ACC112 (cell line): ENCODE results near the gene KICS2.

Source experiments
- H2AFZ ChIP-seq: fragments of 200-600 bp; sonication (generic); one replicate; pipeline ENCODE4 v1.6.0; 2017; ENCODE audit warnings: antibody characterized with exemption, low read length; ENCODE audit not compliant: unreplicated experiment
- H3K27ac ChIP-seq: fragments of 200-600 bp; sonication (generic); 2 replicates; pipeline ENCODE4 v1.5.1; 2014; ENCODE audit warnings: low read depth, mild to moderate bottlenecking, antibody characterized with exemption, low read length, moderate library complexity
- H3K27me3 ChIP-seq: fragments of 200-600 bp; sonication (generic); 2 replicates; pipeline ENCODE4 v1.6.1; 2014; ENCODE audit warnings: mild to moderate bottlenecking, antibody characterized with exemption, low read length, moderate library complexity, mixed read lengths; ENCODE audit not compliant: insufficient read depth
- H3K36me3 ChIP-seq: fragments of 200-600 bp; sonication (generic); 2 replicates; pipeline ENCODE4 v1.6.1; 2016; ENCODE audit warnings: mild to moderate bottlenecking, antibody characterized with exemption, low read length, moderate library complexity, mixed read lengths; ENCODE audit not compliant: insufficient read depth
- H3K4me1 ChIP-seq: fragments of 200-600 bp; sonication (generic); one replicate; pipeline ENCODE4 v1.6.1; 2016; ENCODE audit warnings: low read length, mixed read lengths; ENCODE audit not compliant: insufficient read depth, unreplicated experiment, control insufficient read depth
- H3K4me3 ChIP-seq: fragments of 200-600 bp; sonication (generic); 2 replicates; pipeline ENCODE4 v1.5.1; 2014; ENCODE audit warnings: mild to moderate bottlenecking, low read depth, low read length
- H3K79me2 ChIP-seq: fragments of 200-600 bp; sonication (generic); one replicate; pipeline ENCODE4 v1.6.0; 2016; ENCODE audit warnings: low read length; ENCODE audit not compliant: control insufficient read depth, unreplicated experiment, insufficient read depth

The KICS2 gene

GRCh38 chr12:64222009-64222765, at the start of gene KICS2:
Gene KICS2 (minus strand): TSS chr12:64222296. CDS start chr12:64222237, 59 bp downstream.
- Histone ChIP-seq H3K4me1 (peaks cover 12% of the 10 kb centered on the region), H3K36me3 (no peaks in the 10 kb centered on the region), H3K27ac (peak within 1 kb of the TSS; percentile 64), H3K79me2 (peaks cover 6% of the 10 kb centered on the region), H3K27me3 (no peaks in the 10 kb centered on the region), H3K4me3 (peak within 1 kb of the TSS; percentile 82), H2AFZ (peak within 1 kb of the TSS; percentile 71)

- H2AFZ ChIP-seq = no peak overlapping the region
- H3K79me2 ChIP-seq = no peaks in the 10 kb centered on the region
- no peaks in the 10 kb centered on the region for H3K4me1 ChIP-seq
- H3K27ac ChIP-seq = no peak overlapping the region
- no peaks in the 10 kb centered on the region for H3K36me3 ChIP-seq
- H3K27me3 ChIP-seq = no peaks in the 10 kb centered on the region
- no peak overlapping the region for H3K4me3 ChIP-seq
Measured at GRCh38 chr12:64270411-64270810, 48.3 kb upstream of the KICS2 start.

- H3K36me3 ChIP-seq = no peaks in the 10 kb centered on the region
- no peak overlapping the region for H3K27ac ChIP-seq
- no peaks in the 10 kb centered on the region for H3K4me1 ChIP-seq
- no peak overlapping the region for H3K4me3 ChIP-seq
- H2AFZ ChIP-seq = no peak overlapping the region
- no peaks in the 10 kb centered on the region for H3K79me2 ChIP-seq
- H3K27me3 ChIP-seq = no peaks in the 10 kb centered on the region
Measured at GRCh38 chr12:64269161-64269560, 47.1 kb upstream of the KICS2 start.

- no peaks in the 10 kb centered on the region for H3K36me3 ChIP-seq
- H3K4me1 ChIP-seq = no peaks in the 10 kb centered on the region
- no peak overlapping the region for H3K27ac ChIP-seq
- no peak overlapping the region for H2AFZ ChIP-seq
- no peaks in the 10 kb centered on the region for H3K27me3 ChIP-seq
- no peaks in the 10 kb centered on the region for H3K79me2 ChIP-seq
- H3K4me3 ChIP-seq = no peak overlapping the region
Measured at GRCh38 chr12:64268409-64268808, 46.3 kb upstream of the KICS2 start.

DNA sequence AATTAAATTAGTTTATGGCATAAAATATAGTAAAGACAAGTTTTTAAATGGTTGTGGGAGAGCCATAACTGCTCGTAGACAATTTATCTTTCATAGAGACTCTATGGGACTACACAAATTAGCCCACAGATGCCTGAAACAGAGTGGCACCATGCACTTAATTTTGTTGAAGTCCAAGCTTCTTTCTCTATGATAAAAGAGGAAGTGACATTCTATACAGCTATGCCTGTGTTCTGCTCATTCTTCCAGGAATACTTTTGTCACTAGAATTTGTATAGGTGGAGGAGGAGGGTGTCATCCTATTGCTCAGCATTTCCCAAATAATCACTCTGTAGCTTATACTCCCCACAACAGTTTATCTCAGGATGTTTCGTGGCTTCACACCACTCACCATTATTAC, 43.7 kb upstream of the KICS2 start:
- no peaks in the 10 kb centered on the region for H3K4me1 ChIP-seq
- H3K27ac ChIP-seq = no peak overlapping the region

DNA sequence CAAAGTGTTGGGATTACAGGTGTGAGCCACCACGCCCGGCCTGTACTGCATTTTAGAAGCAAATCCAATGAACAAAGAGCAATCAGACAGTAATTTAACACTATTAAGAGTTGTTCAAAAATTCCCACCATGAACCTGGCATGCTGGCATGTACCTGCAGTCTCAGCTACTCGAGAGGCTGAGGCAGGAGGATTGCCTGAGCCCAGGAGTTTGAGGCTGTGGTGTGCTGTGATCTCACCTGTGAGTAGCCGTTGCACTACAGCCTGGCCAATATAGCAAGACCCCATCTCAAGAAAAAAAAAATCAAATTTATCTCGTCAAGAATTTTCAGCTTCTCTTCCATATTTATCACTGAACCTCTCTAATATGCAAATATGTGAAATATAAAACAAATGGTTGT, 39.7 kb upstream of the KICS2 start:
- no peak overlapping the region for H3K4me3 ChIP-seq
- no peaks in the 10 kb centered on the region for H3K36me3 ChIP-seq
- H3K27me3 ChIP-seq = no peaks in the 10 kb centered on the region
- no peaks in the 10 kb centered on the region for H3K79me2 ChIP-seq
- no peak overlapping the region for H2AFZ ChIP-seq
- H3K4me1 ChIP-seq = no peaks in the 10 kb centered on the region
- no peak overlapping the region for H3K27ac ChIP-seq

More for the DNA sequence above, 43.7 kb upstream of the KICS2 start:
- Histone ChIP-seq H2AFZ (no peak overlapping the region), H3K36me3 (no peaks in the 10 kb centered on the region), H3K79me2 (no peaks in the 10 kb centered on the region), H3K27me3 (no peaks in the 10 kb centered on the region), H3K4me3 (no peak overlapping the region)

DNA sequence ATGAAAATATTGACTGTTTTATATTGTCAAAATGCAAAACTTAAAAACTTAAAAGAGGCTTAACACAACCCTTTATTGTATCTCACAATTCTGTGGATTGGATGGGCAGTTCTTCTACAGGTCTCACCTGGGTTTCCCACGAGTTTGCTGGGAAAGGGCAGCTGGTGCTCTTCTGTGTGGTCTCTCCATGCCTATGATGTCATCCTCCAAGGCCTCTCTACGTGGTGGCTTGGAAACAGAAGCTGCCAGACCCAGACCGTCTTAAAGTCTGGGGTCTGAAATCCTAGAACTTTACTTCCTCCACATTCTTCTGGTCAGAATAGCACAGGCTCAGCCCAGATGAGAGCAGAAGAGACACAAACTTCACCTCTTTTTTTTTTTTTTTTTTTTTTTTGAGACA, 36.5 kb upstream of the KICS2 start:
- H3K4me1 ChIP-seq = peaks cover 1% of the 10 kb centered on the region
- H3K36me3 ChIP-seq = no peaks in the 10 kb centered on the region
- no peaks in the 10 kb centered on the region for H3K79me2 ChIP-seq
- H2AFZ ChIP-seq = no peak overlapping the region
- H3K4me3 ChIP-seq = no peak overlapping the region
- no peak overlapping the region for H3K27ac ChIP-seq
- no peaks in the 10 kb centered on the region for H3K27me3 ChIP-seq

DNA sequence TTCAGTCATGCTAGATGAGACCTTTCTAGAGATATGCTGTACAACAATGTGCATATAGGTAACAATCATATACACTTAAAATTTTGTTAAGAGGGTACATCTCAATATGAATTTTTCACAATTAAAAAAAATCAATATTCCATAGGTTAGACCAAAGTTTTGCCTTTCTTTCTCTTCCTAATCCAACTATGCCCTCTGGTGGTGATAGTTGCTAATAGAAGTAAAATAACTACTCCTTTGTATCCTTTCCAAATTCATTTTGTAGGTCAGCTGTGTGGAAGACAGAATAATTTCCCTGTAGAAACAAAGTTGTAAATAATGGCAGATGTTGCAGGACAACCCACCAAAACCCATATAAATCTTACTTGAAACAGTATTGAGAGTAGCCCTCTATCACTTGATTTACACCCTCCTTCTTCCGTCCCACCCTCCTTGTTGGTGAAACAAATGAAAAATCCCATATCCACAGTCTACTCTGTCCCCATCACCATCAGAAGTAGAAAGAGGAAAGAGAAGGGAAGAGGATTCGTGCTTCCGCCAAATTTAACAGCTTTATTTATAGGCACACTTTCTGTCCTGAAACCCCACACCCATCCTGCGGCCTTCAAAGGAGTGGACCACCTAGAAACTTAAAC, 34.2 kb upstream of the KICS2 start:
- no peak overlapping the region for H2AFZ ChIP-seq
- no peak overlapping the region for H3K27ac ChIP-seq
- no peak overlapping the region for H3K4me3 ChIP-seq
- H3K36me3 ChIP-seq = no peaks in the 10 kb centered on the region
- H3K4me1 ChIP-seq = peaks cover 16% of the 10 kb centered on the region
- H3K27me3 ChIP-seq = no peaks in the 10 kb centered on the region
- no peaks in the 10 kb centered on the region for H3K79me2 ChIP-seq

GRCh38 chr12:64255249-64255648, 33.2 kb upstream of the KICS2 start:
- no peaks in the 10 kb centered on the region for H3K36me3 ChIP-seq
- no peaks in the 10 kb centered on the region for H3K27me3 ChIP-seq
- no peaks in the 10 kb centered on the region for H3K79me2 ChIP-seq
- no peak overlapping the region for H3K4me3 ChIP-seq
- no peak overlapping the region for H3K27ac ChIP-seq
- no peak overlapping the region for H2AFZ ChIP-seq
- peaks cover 16% of the 10 kb centered on the region for H3K4me1 ChIP-seq

GRCh38 chr12:64253356-64253755, 31.3 kb upstream of the KICS2 start:
- peak overlapping the region; percentile 46 for H2AFZ ChIP-seq
- H3K27me3 ChIP-seq = no peaks in the 10 kb centered on the region
- H3K36me3 ChIP-seq = no peaks in the 10 kb centered on the region
- peak overlapping the region; percentile 81 for H3K27ac ChIP-seq
- peak overlapping the region; percentile 32; the same call in 1 of the 2 replicates for H3K4me3 ChIP-seq
- H3K79me2 ChIP-seq = no peaks in the 10 kb centered on the region
- H3K4me1 ChIP-seq = peaks cover 16% of the 10 kb centered on the region

DNA sequence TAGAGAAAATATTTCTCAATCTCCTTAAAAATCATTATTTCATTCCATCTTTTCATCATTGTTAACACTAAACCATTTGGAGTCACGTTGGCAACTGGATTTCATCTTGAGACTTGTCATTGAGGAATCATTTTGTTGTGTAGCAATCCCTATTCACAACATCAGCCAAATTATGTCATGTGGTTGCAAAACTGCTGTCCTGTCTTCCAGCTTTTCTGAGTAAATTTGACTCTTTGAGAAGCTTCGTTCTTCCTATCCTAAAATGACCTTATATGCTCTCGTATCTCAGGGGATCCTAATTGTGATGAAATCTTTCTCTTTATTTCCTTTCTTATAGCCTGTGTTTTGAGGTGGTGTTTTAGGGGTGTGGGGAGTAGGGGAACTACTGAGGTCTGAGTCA, 30.6 kb upstream of the KICS2 start:
- Histone ChIP-seq H3K4me3 (peak overlapping the region; percentile 32), H2AFZ (peak overlapping the region; percentile 46), H3K27ac (peak overlapping the region; percentile 81), H3K79me2 (no peaks in the 10 kb centered on the region), H3K27me3 (no peaks in the 10 kb centered on the region), H3K4me1 (peaks cover 16% of the 10 kb centered on the region), H3K36me3 (no peaks in the 10 kb centered on the region)
